ENCODE measurements around the gene PRRG2.

DNA sequence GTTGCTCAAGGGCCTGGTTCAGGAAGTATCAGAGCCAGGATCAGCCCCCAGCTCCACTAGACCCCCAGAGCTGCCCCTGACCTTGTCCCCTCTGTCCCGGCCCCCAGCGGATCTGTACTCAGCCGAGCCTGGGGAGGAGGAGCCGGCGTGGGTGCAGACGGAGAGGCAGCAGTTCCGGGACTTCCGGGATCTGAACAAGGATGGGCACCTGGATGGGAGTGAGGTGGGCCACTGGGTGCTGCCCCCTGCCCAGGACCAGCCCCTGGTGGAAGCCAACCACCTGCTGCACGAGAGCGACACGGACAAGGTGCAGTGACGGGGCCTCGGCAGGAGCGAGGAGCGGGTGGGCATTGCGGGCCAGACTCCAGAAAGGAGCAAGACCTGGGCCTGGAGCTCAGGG is 38.7 kb upstream of the PRRG2 start:
- TF ChIP-seq CTCF (IDR thresholded peaks at IDR 0.05), result no peak
- TF ChIP-seq POLR2A (IDR thresholded peaks at IDR 0.05), result no peak
- TF ChIP-seq POLR2AphosphoS5 (IDR thresholded peaks at IDR 0.05), result no peak
